HG02973 (cell line): ENCODE data around the gene TOP1.
"Not testable (repeated sequence)": the region's sequence is repeated elsewhere in the genome, so short reads cannot be mapped to it uniquely, and the experiment has no call there.

Experiments
- ATAC-seq: cut with Tn5 transposase; IDR thresholded peaks from one replicate; pipeline ENCODE4 v1.9.1; 2021; ENCODE audit warnings: moderate library complexity; ENCODE audit not compliant: unreplicated experiment

The TOP1 gene

DNA sequence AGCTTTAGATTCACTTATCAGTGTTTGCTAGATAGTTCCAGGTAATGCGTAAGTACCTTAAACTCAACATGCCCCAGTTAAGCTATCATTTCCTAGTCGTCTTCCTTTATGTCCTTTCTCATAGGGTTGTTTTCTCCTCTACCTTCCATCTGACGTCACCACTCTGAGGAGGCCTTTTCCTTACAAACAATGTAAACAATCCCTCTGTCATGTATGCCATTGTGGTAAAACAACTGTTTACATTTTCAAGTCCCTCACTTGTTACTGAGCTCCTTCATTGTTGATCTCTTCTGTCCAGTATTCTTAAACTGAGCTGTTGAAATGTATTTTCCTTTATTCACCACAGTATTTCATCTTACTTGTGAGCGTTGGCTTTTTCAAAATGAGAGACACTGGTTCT, 63.3 kb downstream of the TOP1 start:
- ATAC-seq: no peak

DNA sequence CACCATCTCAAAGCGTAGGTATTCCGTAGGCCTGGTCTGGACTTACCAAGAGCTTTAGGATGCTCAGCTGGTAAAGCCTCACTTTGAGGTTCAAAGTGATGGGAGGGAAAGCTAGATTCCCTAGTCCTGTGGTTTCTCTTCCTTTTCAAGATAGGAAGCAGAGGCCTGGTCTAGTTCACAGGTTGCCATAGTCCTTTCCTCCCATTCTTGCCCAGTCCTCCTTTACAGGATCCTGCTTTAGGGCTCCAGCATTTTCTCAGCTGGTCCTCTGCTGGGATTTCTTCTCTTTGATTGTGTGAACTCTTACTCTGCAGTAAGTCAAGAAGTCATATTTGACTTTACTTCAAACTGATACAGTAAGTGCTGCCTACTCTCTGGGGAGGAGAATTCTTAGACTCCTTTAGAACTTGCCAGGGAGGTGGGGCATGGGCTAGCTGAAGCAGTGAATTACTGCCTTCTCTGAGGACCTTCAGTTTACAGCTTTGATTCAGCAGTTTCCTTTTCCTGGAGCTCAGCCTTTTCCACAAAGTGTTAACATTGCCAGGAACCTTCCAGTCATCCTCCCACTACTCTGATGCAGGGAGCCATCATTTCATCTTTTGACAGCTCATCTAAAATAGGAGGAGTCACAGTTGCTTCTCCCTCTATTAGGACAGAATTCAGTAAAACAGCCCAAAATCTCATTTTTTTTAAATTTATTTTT, 65.9 kb downstream of the TOP1 start:
- ATAC-seq: no peak

DNA sequence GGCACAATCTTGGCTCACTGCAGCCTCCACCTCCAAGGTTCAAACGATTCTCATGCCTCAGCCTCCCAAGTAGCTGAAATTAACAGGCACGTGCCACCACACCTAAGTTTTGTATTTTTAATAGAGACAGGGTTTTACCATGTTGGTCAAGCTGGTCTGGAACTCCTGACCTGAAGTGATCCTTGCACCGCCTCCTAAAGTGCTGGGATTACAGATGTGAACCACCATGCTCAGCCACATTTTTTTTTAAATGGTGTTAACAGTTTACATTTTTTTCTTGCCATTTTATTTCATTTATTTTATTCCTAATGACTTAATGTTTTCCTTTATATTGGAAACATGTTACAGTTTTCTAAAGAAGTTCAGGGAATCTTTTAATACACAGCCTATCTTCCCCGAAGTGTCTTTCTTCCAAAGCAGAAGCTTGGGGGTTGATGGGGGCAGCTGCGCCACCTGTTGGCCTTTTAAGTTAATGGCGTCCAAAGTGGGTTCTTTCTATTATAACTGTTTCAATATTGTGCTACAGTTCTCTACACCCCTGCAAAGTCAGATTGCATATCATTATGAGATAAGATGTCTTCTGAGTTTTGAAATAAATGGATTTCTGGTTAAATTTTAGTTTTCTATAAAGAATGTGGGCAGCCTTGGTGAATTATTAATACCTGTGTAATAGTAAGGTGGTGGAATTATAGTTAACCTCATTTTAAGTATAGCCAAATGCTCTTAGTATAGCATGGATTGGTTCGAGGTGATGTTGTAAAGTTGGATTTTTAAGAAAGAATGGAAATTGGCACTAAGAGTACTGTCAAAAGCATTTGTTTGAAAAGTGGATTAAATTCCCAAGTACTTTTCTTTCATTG, 66.7 kb downstream of the TOP1 start:
- no peak for ATAC-seq

DNA sequence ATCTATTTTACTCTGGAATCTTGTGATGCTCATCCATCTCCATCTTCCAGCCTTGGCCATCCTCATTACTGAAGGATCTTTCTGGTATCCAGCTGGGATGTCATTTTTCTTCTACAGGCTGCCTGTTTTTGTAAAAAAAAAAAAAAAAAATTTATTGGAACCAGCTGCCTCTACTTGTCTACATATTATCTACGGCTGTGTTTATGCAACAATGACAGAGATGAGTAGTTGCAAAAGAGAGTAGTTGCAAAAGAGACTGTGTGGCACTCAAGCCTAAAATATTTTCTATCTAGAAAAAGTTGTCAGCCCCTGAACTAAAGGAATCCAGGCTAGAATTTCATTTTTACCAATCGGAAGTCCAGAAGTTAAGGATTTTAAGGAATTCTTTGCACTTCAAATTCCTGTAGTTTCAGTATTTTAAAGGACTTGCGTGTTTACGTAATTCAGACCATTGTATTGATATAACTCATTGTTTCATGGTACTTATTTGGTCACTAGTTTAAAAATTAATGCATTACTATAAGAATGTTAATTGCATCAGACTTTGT, 70.2 kb downstream of the TOP1 start:
- ATAC-seq: no peak

DNA sequence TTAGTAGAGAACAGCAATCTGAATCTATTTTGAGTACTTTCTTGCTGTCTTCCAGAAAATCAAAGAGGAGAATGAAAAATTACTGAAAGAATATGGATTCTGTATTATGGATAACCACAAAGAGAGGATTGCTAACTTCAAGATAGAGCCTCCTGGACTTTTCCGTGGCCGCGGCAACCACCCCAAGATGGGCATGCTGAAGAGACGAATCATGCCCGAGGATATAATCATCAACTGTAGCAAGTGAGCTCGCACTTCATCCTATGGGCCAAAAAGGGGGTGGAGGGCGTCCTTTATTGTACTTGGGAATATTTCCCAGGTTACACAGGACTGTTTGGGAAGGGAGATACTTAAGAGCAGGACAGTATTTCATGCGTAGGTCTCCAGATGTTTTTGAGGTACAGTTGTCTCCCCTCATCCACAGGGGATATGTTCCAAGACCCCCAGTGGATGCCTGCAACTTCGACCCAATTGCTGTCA, 71.4 kb downstream of the TOP1 start:
- ATAC-seq: no peak

DNA sequence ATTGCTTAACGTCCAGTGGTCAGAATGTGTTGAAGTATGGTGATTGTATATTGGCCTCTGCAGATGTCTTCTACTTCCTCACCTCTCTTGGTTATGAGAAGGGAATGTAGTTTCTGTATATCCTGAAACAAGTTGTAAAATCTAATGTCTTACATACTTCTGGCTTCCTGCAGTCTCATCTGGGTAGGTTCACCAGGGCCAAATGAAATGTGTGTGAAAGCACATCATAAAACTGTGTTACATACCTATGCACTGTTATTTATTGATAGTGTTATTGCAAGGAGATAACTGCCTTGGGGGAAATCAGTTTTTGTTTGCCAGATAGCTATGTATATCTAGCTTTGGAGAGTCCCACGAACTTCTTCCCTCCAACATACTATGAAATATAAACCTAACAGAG, 73.0 kb downstream of the TOP1 start:
- no peak for ATAC-seq

DNA sequence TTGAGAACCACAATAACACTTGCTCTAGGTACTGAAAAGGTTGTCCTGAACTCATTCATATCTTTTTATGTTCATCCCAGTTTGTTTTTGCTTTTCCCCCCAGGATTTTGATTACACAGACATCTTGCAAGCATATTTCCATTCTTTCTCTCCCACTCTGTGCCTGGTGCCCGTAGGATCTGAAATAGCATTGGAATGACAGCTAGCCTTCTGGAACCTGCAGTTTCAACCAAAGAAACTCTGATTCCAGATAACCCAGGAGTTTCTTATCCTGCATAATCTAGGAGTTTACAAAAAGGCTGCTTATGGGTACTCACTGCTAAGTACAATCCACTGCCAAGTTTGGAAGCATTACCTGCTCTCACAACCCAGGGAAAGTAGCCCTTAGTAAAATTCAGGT, 79.9 kb downstream of the TOP1 start:
- no peak for ATAC-seq

DNA sequence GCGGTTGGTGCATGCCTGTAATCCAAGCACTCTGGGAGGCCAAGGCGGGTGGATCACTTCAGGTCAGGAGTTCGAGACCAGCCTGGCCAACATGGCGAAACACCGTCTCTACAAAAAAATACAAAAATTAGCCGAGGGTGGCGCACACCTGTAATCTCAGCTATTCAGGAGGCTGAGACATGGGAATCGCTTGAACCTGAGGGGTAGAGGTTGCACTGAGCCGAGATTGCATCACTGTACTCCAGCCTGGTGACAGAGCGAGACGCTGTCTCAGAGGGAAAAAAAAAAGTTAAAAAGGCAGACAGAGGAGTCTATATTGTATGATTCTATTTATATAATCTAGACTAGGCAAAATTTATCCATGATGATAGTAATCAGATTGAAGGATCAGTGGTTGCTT, 81.4 kb downstream of the TOP1 start:
- ATAC-seq: no peak

DNA sequence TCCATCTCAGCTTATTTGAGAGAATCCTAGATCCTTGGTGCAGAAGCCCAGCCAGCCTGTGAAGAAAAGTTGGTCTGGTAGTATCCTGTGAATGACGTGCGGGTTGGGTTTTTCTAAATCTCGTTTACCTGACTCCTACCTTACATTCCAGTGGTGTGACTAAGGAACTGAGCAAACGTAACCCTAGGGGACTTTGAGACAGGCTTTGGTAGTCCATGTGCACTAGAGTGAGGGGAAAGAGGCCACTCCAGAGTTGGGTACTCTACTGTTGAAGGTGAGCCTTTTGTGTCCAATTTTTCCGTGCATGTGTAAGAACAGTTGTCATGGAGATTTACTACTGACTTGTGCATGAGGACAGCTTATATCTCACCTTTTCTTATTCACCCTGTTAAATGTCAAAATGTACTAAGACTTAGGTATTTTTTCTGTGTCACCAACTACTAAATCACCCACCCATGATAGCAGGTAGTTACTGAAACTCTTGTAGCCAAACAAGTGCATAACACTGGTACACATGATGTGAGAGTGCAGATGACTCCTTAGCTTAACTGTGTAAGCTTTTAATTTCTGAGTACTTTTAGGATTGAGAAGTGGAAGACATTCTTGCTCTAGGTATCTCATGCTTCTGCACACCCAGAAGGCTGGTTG, 82.4 kb downstream of the TOP1 start:
- no peak for ATAC-seq

DNA sequence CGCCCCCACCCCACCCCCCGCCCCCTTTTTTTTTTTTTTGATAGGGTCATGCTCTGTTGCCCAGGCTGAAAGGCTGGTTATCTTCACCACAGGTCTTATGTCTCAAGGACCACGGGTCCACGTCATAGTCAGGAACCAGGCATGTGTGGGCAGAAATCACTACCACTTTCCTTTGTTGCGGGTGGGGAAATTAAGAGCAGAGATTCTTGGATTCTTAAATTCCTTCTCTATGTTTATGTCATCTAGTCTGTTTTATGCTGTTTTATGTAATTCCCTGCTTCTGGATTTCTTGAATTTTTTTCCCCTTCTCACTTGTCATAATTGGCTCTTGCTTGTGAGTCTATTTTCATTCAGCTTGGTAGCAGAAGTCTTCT, 82.9 kb downstream of the TOP1 start:
- no peak for ATAC-seq

DNA sequence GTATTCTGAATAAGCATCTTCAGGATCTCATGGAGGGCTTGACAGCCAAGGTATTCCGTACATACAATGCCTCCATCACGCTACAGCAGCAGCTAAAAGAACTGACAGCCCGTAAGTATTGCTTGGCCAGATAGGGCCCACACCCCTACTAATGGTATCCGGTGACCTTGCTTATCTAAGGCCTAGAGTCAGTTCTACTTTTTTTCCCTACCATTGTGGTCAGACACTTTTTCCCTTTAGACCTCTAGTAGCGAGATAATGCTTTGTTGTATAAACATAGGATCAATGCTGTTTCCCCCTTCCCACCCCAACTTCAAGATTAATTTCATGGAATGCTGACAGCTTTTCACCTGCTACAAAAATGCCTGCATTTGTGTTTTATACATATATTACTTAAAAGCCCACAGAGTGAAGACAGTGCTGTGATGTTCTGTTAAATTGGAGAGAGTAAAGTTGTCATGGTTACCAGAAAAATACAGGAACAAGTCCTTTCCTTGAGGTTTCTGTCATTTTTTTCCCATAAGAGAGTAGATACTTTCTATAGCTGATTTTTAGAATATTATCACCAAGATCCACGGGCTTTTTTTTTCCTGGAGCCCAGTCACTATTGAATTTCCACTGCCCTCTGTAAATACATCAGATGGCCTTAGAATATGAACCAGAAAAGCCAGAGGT, 87.8 kb downstream of the TOP1 start:
- ATAC-seq: no peak

DNA sequence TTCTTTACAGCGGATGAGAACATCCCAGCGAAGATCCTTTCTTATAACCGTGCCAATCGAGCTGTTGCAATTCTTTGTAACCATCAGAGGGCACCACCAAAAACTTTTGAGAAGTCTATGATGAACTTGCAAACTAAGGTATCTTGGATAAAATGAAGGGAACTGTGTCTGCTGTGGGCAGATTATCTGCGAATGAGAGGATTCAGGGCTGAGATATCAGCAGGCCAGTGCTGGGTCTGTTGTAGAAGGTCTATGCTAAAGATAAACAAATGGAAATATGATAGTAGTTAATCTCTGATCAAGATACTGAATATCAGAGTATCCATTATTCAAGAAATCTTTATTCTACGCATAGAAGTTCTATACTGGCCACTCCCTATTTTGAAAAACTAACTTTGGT, 89.5 kb downstream of the TOP1 start:
- not testable (repeated sequence) for ATAC-seq

DNA sequence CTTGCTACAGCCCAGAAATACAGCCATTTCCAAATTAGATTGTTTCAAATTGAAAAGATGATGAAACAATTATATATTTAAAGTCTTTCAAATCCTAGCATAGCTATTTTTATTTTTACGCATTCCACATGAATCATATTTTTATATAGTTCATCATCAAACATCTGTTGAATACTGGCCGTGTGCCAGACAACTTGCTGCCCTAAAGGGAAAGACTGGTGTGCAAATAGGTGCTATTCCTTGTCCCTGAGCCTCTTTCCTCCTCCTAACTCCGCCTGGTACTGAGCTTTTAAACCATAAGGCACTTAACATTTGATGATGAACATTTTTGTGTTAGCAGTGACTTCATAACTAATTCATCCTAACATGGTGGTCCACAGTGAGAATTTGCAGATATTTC, 90.0 kb downstream of the TOP1 start:
- no peak for ATAC-seq

DNA sequence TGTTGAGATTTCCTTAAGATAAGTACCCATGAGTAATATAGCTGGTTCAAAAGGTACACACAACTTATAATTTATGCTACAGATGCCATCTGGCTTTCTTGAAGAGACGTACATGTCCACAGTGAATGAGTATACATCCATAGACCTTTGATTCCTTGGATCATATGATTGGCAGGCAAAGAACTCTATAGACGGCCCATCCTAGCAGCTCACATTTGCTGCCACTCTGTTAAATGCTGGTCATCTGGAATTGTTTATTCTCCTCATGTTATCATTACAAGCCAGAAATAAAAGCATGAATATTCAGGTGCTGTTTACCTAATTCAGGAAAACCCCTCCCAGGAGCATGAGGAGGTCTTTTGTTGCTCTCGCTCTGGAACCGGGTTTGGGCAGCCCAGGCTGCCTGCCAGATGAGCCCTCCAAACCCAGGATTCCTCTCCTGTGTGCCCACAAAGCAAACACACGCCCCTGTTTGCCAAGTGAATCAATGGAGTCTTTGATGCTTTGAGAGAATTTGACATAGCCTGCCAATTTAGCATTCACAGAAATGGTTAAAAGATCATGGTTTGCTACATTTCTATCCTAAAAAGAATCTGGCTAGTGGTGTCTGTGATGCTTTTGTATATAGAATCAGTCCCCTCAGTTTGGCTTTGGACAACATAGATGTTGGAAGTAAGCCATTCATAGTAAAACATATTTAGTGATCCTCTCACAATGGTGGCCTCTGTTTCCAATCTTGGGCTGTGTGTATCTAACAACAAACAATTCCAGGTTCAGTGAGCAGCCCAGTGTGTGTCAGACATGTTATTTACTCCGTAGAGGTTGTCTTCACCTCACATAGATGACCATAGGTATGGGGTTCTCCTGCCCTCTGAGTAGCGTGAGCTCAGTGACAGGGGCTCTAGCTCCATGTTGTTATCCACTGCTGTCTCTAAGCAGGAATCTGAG, 91.3 kb downstream of the TOP1 start:
- no peak for ATAC-seq

DNA sequence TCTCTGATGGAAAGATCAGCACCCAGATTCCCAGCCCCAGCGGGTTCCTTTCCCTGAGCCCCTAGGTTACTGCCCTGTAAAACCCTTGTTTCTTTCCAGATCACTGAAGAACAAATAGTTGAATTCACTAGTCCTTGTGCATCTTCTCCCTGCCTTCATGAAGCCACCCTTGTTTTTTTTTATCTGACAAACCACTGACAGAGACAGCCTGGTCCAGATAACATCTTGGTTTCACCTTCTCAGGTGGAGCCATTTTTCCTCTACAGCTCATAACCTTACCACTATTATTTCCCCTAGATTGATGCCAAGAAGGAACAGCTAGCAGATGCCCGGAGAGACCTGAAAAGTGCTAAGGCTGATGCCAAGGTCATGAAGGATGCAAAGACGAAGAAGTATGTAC, 92.8 kb downstream of the TOP1 start:
- ATAC-seq: no peak

DNA sequence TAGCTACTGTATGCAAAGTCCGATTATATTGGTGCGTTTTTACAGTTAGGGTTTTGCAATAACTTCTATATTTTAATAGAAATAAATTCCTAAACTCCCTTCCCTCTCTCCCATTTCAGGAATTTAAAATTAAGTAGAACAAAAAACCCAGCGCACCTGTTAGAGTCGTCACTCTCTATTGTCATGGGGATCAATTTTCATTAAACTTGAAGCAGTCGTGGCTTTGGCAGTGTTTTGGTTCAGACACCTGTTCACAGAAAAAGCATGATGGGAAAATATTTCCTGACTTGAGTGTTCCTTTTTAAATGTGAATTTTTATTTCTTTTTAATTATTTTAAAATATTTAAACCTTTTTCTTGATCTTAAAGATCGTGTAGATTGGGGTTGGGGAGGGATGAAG, 95.0 kb downstream of the TOP1 start:
- ATAC-seq: no peak

DNA sequence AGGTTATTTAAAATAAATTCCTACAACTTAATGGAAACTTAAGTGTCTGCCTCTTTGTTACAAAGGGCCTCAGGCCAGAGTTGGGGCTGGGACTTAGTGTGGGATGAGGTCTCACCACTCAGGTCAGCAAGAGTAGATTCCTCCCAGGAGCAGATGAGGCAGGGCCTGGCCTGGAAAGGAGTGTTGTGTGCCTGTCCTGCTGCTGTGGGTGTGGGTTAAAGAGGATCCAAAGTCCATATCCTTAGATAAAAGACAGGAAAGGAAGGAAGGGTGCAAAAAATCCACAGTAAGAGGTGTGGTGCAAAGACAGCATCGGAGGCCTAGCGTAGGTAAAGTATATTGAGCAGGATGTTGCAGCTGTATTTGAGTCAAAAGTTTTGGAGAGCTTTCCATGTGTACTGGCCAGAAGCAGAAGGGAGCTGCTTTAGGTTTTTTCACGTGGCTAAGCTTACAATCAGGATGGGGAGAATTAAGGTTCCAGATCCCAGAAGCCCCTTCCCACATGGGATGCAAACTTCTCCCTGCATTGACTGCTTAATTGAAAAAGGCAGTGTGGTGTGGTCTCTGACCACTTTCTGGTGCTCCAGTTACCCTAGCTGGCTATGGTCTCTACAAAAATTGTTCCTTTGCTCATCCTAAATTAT, 96.0 kb downstream of the TOP1 start:
- ATAC-seq: no peak

DNA sequence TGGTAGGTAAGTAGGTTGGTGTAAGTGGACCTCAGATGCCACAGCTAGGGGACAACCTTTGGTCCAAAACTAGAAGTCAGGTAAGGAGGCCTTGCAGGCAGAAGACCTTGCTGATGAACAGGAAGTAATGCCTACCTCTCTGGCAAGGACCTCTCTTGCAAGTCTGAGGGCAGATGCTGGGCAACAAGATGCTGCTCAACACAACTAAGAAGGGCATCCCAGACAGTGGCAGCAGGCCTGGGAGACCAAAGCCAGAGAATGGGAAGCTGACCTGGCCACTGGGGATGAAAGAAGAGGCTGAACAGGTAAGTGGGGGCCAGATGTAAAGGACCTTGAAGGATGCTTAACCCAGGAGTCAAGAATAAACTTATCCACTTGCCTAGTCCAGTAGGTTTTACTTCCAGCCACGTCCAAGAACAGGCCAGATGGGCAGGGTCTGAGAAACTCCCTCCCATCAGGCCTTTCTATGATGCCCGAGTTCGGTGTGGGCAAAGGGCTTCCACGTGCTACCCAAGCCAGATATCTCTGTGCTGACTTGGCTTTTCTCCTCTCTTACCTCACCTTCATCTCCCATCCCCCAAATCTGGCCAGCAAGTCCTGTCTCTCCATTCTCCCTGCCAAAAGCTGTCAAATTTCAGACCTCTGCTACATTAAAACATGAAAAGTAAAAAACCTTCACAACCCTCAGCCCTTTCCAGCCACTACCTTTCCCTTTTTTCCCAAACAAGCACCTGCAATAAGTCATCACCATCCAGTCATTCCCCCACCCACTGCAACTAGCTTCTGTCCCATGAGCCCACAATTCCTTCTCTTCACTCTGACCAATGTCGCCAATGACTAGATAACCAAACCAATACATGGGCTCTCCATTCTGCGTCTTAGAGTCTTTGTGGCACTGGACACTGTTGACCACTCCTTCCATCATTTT, 97.2 kb downstream of the TOP1 start:
- ATAC-seq: no peak
